ENCODE data around the gene CTNNA3.

The CTNNA3 gene

DNA sequence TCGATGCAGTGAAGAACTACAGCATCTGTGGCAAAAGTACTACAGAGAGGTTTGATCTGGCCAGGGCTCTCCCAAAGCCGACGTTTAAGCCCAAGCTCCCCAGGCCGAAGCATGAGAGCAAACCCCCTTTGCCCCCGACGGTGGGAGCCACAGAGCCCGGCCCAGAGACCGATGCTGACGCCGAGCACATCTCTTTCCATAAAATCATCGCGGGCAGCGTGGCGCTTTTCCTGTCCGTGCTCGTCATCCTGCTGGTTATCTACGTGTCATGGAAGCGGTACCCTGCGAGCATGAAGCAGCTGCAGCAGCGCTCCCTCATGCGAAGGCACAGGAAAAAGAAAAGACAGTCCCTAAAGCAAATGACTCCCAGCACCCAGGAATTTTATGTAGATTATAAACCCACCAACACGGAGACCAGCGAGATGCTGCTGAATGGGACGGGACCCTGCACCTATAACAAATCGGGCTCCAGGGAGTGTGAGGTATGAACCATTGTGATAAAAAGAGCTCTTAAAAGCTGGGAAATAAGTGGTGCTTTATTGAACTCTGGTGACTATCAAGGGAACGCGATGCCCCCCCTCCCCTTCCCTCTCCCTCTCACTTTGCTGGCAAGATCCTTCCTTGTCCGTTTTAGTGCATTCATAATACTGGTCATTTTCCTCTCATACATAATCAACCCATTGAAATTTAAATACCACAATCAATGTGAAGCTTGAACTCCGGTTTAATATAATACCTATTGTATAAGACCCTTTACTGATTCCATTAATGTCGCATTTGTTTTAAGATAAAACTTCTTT is 767.8 kb downstream of the CTNNA3 start:
- H3K4me1 ChIP-seq (ENCODE audit: control insufficient read depth, low read length), result no peaks in the 10 kb centered on the region
- TF ChIP-seq, protein P1, sequence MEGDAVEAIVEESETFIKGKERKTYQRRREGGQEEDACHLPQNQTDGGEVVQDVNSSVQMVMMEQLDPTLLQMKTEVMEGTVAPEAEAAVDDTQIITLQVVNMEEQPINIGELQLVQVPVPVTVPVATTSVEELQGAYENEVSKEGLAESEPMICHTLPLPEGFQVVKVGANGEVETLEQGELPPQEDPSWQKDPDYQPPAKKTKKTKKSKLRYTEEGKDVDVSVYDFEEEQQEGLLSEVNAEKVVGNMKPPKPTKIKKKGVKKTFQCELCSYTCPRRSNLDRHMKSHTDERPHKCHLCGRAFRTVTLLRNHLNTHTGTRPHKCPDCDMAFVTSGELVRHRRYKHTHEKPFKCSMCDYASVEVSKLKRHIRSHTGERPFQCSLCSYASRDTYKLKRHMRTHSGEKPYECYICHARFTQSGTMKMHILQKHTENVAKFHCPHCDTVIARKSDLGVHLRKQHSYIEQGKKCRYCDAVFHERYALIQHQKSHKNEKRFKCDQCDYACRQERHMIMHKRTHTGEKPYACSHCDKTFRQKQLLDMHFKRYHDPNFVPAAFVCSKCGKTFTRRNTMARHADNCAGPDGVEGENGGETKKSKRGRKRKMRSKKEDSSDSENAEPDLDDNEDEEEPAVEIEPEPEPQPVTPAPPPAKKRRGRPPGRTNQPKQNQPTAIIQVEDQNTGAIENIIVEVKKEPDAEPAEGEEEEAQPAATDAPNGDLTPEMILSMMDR (IDR thresholded peaks at IDR 0.05; ENCODE audit: low read depth, low read length, poor library complexity, severe bottlenecking), result no peak

DNA sequence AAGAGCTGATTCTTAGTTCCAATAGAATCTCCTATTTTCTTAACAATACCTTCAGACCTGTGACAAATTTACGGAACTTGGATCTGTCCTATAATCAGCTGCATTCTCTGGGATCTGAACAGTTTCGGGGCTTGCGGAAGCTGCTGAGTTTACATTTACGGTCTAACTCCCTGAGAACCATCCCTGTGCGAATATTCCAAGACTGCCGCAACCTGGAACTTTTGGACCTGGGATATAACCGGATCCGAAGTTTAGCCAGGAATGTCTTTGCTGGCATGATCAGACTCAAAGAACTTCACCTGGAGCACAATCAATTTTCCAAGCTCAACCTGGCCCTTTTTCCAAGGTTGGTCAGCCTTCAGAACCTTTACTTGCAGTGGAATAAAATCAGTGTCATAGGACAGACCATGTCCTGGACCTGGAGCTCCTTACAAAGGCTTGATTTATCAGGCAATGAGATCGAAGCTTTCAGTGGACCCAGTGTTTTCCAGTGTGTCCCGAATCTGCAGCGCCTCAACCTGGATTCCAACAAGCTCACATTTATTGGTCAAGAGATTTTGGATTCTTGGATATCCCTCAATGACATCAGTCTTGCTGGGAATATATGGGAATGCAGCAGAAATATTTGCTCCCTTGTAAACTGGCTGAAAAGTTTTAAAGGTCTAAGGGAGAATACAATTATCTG is 768.6 kb downstream of the CTNNA3 start:
- H3K9me3 ChIP-seq (ENCODE audit: control insufficient read depth, insufficient read depth, low read length), result no peaks in the 10 kb centered on the region
- TF ChIP-seq, protein P1 (IDR thresholded peaks at IDR 0.05; ENCODE audit: low read depth, low read length, poor library complexity, severe bottlenecking), result no peak
- TF ChIP-seq EZH2phosphoT487 (IDR thresholded peaks at IDR 0.05; ENCODE audit: borderline replicate concordance, low read length), result no peak
- H3K4me1 ChIP-seq (ENCODE audit: control insufficient read depth, low read length), result no peaks in the 10 kb centered on the region
- no peaks in the 10 kb centered on the region for H3K36me3 ChIP-seq (ENCODE audit: control insufficient read depth, low read length)
- no peak overlapping the region for H3K4me3 ChIP-seq (ENCODE audit: low read length)
- peaks cover 38% of the 10 kb centered on the region for H3K27me3 ChIP-seq (ENCODE audit: control insufficient read depth, low read length)
- H3K4me2 ChIP-seq (ENCODE audit: low read length), result no peak overlapping the region
- H4K20me1 ChIP-seq (ENCODE audit: control insufficient read depth, insufficient read depth, low read depth, low read length), result no peaks in the 10 kb centered on the region
- no peak overlapping the region for H3K27ac ChIP-seq (ENCODE audit: low read depth, low read length)
- H3K9me2 ChIP-seq (replicated peaks; ENCODE audit: control insufficient read depth, low read length), result no peaks in the 10 kb centered on the region
- no peaks in the 10 kb centered on the region for H3F3A ChIP-seq (ENCODE audit: control insufficient read depth, insufficient read depth)
- H3K79me2 ChIP-seq (ENCODE audit: control insufficient read depth, low read length), result no peaks in the 10 kb centered on the region

More for the DNA sequence above, 767.8 kb downstream of the CTNNA3 start:
- Histone ChIP-seq H4K20me1 (ENCODE audit: control insufficient read depth, insufficient read depth, low read depth, low read length) (no peaks in the 10 kb centered on the region), H3K36me3 (ENCODE audit: control insufficient read depth, low read length) (no peaks in the 10 kb centered on the region), H3K9me2 (replicated peaks; ENCODE audit: control insufficient read depth, low read length) (no peaks in the 10 kb centered on the region), H3K27me3 (ENCODE audit: control insufficient read depth, low read length) (peaks cover 38% of the 10 kb centered on the region), H3F3A (ENCODE audit: control insufficient read depth, insufficient read depth) (no peaks in the 10 kb centered on the region), H3K4me3 (ENCODE audit: low read length) (no peak overlapping the region), H3K27ac (ENCODE audit: low read depth, low read length) (no peak overlapping the region), H3K9me3 (ENCODE audit: control insufficient read depth, insufficient read depth, low read length) (no peaks in the 10 kb centered on the region), H3K4me2 (ENCODE audit: low read length) (no peak overlapping the region), H3K79me2 (ENCODE audit: control insufficient read depth, low read length) (no peaks in the 10 kb centered on the region)

DNA sequence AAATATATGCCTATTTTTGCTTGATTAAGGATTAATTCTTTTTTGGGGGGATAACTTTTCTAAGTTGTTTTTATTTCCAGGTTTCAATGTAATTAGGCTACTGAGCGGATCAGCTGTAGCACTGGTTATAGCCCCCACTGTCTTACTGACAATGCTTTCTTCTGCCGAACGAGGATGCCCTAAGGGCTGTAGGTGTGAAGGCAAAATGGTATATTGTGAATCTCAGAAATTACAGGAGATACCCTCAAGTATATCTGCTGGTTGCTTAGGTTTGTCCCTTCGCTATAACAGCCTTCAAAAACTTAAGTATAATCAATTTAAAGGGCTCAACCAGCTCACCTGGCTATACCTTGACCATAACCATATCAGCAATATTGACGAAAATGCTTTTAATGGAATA is 769.2 kb downstream of the CTNNA3 start:
- Histone ChIP-seq H3K27ac (ENCODE audit: low read depth, low read length) (no peak overlapping the region), H4K20me1 (ENCODE audit: control insufficient read depth, insufficient read depth, low read depth, low read length) (no peaks in the 10 kb centered on the region), H3K4me1 (ENCODE audit: control insufficient read depth, low read length) (no peaks in the 10 kb centered on the region), H3K79me2 (ENCODE audit: control insufficient read depth, low read length) (no peaks in the 10 kb centered on the region), H3K4me3 (ENCODE audit: low read length) (no peak overlapping the region), H3K4me2 (ENCODE audit: low read length) (no peak overlapping the region), H3K36me3 (ENCODE audit: control insufficient read depth, low read length) (no peaks in the 10 kb centered on the region), H3K27me3 (ENCODE audit: control insufficient read depth, low read length) (peaks cover 38% of the 10 kb centered on the region), H3F3A (ENCODE audit: control insufficient read depth, insufficient read depth) (no peaks in the 10 kb centered on the region), H3K9me2 (replicated peaks; ENCODE audit: control insufficient read depth, low read length) (no peaks in the 10 kb centered on the region), H3K9me3 (ENCODE audit: control insufficient read depth, insufficient read depth, low read length) (no peaks in the 10 kb centered on the region)
- TF ChIP-seq, protein P1 (IDR thresholded peaks at IDR 0.05; ENCODE audit: low read depth, low read length, poor library complexity, severe bottlenecking), result no peak
- TF ChIP-seq EZH2phosphoT487 (IDR thresholded peaks at IDR 0.05; ENCODE audit: borderline replicate concordance, low read length), result no peak

Measured in DOHH2 (cell line).